RCC 7860 (cell line): ENCODE results near the gene FOXA1.

Experiments
- DNase-seq: peaks from one replicate; pipeline ENCODE4 v3.0.0-alpha.2; 2015; ENCODE audit warnings: low spot score
- FAIRE-seq: peaks from 2 replicates; lab custom pipeline; 2012; peaks lifted over from hg19 to GRCh38; lab: Jason Lieb, UNC

Gene FOXA1

GRCh38 chr14:37602605-37603453 lies 7.8 kb upstream of the FOXA1 start:
- no peak for FAIRE-seq
- no peak for DNase-seq

GRCh38 chr14:37601865-37602264 lies 6.8 kb upstream of the FOXA1 start:
- no peak for FAIRE-seq
- no peak for DNase-seq

GRCh38 chr14:37600880-37601741 lies 6.1 kb upstream of the FOXA1 start:
- DNase-seq (no peak), FAIRE-seq (no peak)

GRCh38 chr14:37599507-37600368 lies 4.7 kb upstream of the FOXA1 start:
- FAIRE-seq (no peak), DNase-seq (no peak)

- DNase-seq (no peak), FAIRE-seq (no peak)
Observed at GRCh38 chr14:37598747-37599506, 3.9 kb upstream of the FOXA1 start.

- no peak for FAIRE-seq
- no peak for DNase-seq
Observed at GRCh38 chr14:37597914-37598746, 3.1 kb upstream of the FOXA1 start.

- FAIRE-seq (no peak), DNase-seq (no peak)
Observed at GRCh38 chr14:37597538-37597913, 2.5 kb upstream of the FOXA1 start.

- FAIRE-seq (no peak), DNase-seq (no peak)
Observed at GRCh38 chr14:37596790-37597472, 1.9 kb upstream of the FOXA1 start.

- DNase-seq (peak; percentile 56), FAIRE-seq (no peak)
Observed at GRCh38 chr14:37595809-37596621, 966 bp upstream of the FOXA1 start.

GRCh38 chr14:37594238-37594970 lies 645 bp downstream of the FOXA1 start:
- peak; percentile 47 for DNase-seq
- FAIRE-seq, result no peak

- FAIRE-seq, result no peak
- DNase-seq, result no peak
Observed at GRCh38 chr14:37593511-37594237, 1.4 kb downstream of the FOXA1 start.

- DNase-seq (no peak), FAIRE-seq (no peak)
Observed at GRCh38 chr14:37592482-37593408, 2.3 kb downstream of the FOXA1 start.

GRCh38 chr14:37591941-37592481 lies 3.0 kb downstream of the FOXA1 start:
- FAIRE-seq, result no peak
- no peak for DNase-seq

GRCh38 chr14:37591311-37591940 lies 3.6 kb downstream of the FOXA1 start:
- FAIRE-seq (no peak), DNase-seq (no peak)
